Pancreas (tissue), 10 donors: ENCODE results near the gene KRTAP9-1. TPM values are rescaled to one million over a fixed set of nuclear protein-coding genes. Genes with fewer than 3 reads are reported as not detected.
"Not testable (repeated sequence)": the region's sequence is repeated elsewhere in the genome, so short reads cannot be mapped to it uniquely, and the experiment has no call there.

Experiments
- ATAC-seq, 4 donors: fragments of 200-7000 bp; cut with Tn5 transposase; one replicate each; pipeline versions ENCODE4 v1.8.0 to v1.9.1; 2020; ENCODE audit warnings: mild to moderate bottlenecking in 4 of 4, moderate library complexity in 4 of 4
- DNase-seq, 6 donors: peaks; one replicate each; pipeline ENCODE4 v3.0.0-alpha.2; 2020
- FAIRE-seq: peaks from 2 replicates; lab custom pipeline; 2012; peaks lifted over from hg19 to GRCh38; lab: Jason Lieb, UNC
- H3K27ac ChIP-seq, 4 donors: fragments of 200-600 bp; sonication (generic); 1 replicate in 3 of 4; 2 replicates in 1 of 4; pipeline versions ENCODE4 v1.5.0 to v1.8.0; 2020
- H3K27me3 ChIP-seq, 4 donors: fragments of 200-600 bp; one replicate each; pipeline ENCODE4 v1.8.0; 2021
- H3K36me3 ChIP-seq, 3 donors: fragments of 200-600 bp; sonication (generic) in 1 of 3; one replicate each; pipeline versions ENCODE4 v1.5.0 to v1.8.0; 2020 to 2021
- H3K4me1 ChIP-seq, 3 donors: fragments of 200-600 bp; one replicate each; pipeline ENCODE4 v1.8.0; 2021
- H3K4me3 ChIP-seq, 4 donors: fragments of 200-600 bp; sonication (generic) in 2 of 4; one replicate each; pipeline versions ENCODE4 v1.5.0 to v1.8.0; 2020 to 2021
- H3K9me3 ChIP-seq, 4 donors: fragments of 200-600 bp; one replicate each; pipeline ENCODE4 v1.8.0; 2021
- WGBS, 2 donors: extraction: QIAGEN DNeasy Blood & Tissue Kit; methylation state at CpG; one replicate each; pipeline ENCODE4 v1.1.7; 2013; 5-methylcytosine and 5-hydroxymethylcytosine counted together
- intact Hi-C, 3 donors: fragments of 100-400 bp; cut with DNase I; formaldehyde crosslinking; loops; one replicate each; pipeline versions ENCODE4 v1.11.1 to v1.14.2; 2022
- polyA plus RNA-seq, 2 donors: library from polyadenylated mRNA; stranded (reverse); fragments of 200-250 nt; gene quantifications; one replicate each; pipeline ENCODE4 v1.2.3, GENCODE V29; 2013
- total RNA-seq, 6 donors: library from RNA; stranded (reverse); fragmentation: NEBNext Ultra II Directional in 4 of 6; extraction: Animal tissue kit (Norgen Biotek cat#: 25700) in 4 of 6; gene quantifications; one replicate each; pipeline versions ENCODE4 v1.2.1 to v1.2.4, GENCODE V29; 2021 to 2023
- TF ChIP-seq, protein P1 (sequence below), 4 donors: fragments of 200-600 bp; sonication (generic) in 3 of 4; IDR thresholded peaks; one replicate each; pipeline versions ENCODE4 v1.5.0 to v1.8.0; 2021; ENCODE audit warnings: antibody characterized with exemption in 4 of 4
- donor health status: healthy with polysubstance abuse.
- donor health status: DM: no; HTN: no; CAD: no; lungs with moderate emphysema.
- donor health status: DM: no; HTN: no; CAD: no.
- donor health status: control.
- donor health status: control.
- donor health status: Bipolar disorder and iron deficiency.
- donor health status: DM: yes; HTN: yes; CAD: no.
- donor health status: DM: no; HTN: no; CAD: no.
- donor health status: DM: no; HTN: no; CAD: no.
- donor health status: DM: yes; HTN: yes; CAD: no.

KRTAP9-1 gene, protein sequence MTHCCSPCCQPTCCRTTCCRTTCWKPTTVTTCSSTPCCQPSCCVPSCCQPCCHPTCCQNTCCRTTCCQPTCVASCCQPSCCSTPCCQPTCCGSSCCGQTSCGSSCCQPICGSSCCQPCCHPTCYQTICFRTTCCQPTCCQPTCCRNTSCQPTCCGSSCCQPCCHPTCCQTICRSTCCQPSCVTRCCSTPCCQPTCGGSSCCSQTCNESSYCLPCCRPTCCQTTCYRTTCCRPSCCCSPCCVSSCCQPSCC
- total RNA-seq (not detected), polyA plus RNA-seq (not detected)

DNA sequence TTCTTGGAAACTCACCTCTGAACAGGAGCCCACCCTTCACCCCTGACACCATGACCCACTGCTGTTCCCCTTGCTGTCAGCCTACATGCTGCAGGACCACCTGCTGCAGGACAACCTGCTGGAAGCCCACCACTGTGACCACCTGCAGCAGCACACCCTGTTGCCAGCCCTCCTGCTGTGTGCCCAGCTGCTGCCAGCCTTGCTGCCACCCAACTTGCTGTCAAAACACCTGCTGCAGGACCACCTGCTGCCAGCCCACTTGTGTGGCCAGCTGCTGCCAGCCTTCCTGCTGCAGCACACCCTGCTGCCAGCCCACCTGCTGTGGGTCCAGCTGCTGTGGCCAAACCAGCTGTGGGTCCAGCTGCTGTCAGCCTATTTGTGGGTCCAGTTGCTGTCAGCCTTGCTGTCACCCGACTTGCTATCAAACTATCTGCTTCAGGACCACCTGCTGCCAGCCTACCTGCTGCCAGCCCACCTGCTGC, at the start of gene KRTAP9-1:
TSS of gene KRTAP9-1 (plus strand) at position 51 of the 482 bp plus-strand sequence. CDS start at position 51, 0 bp downstream.
- WGBS, 2 donors: 56 to 64% methylated on average over 1 of the region's 1 CpG
- not testable (repeated sequence) for FAIRE-seq, DNase-seq

DNA sequence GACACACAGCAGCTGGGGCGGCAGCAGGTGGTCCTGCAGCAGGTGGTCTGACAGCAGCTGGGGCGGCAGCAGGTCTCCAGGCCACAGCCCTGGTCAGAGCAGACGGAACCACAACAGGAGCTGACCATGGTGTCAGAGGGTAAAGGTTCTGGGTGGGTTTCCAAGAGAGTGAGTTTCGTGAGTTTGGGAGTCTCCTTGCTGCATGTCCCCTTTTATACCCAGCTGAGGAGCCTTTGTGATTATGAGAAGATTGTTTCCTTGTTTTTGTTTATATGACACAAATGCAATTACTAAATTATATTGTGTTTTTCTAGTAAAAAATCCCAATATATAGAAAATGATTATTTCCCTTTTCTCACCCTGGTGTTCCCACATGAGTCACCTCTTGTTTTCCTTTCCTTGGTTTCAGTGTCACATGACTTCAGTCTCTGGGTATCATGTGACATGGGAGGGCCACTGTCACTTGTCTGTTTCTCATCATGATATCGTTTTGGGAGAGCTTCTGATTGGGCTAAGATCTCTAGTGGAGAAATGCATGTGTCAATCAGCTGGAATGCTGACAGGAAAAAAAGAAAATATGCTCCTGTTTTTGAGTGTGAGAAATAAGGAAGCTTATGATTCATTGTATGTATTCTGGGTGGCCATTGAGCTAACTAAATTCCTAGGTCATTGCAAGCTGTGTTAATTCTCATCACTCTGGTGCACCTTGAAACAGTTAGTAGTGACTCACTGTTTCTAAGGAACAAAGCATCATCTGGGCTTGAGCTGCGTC, 49.1 kb upstream of the KRTAP9-1 start, which contains the start of gene KRTAP4-6:
TSS of gene KRTAP4-6 (minus strand) at position 185 of the 772 bp plus-strand sequence. CDS start at position 128, 57 bp downstream.
- Histone ChIP-seq H3K9me3 (no peaks in the 10 kb centered on the region), H3K4me3 (no peak within 1 kb of the TSS), H3K4me1 (no peaks in the 10 kb centered on the region), H3K27me3 (no peaks in the 10 kb centered on the region), H3K27ac (no peak within 1 kb of the TSS), H3K36me3 (no peaks in the 10 kb centered on the region)
- 64 to 79% methylated on average over 6 of the region's 6 CpGs for WGBS, 2 donors
- no peak for DNase-seq
- intact Hi-C loops: no loop called here
- no peak for ATAC-seq
- TF ChIP-seq, protein P1, sequence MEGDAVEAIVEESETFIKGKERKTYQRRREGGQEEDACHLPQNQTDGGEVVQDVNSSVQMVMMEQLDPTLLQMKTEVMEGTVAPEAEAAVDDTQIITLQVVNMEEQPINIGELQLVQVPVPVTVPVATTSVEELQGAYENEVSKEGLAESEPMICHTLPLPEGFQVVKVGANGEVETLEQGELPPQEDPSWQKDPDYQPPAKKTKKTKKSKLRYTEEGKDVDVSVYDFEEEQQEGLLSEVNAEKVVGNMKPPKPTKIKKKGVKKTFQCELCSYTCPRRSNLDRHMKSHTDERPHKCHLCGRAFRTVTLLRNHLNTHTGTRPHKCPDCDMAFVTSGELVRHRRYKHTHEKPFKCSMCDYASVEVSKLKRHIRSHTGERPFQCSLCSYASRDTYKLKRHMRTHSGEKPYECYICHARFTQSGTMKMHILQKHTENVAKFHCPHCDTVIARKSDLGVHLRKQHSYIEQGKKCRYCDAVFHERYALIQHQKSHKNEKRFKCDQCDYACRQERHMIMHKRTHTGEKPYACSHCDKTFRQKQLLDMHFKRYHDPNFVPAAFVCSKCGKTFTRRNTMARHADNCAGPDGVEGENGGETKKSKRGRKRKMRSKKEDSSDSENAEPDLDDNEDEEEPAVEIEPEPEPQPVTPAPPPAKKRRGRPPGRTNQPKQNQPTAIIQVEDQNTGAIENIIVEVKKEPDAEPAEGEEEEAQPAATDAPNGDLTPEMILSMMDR (IDR thresholded peaks at IDR 0.05): no peak
- no peak for FAIRE-seq

More for the DNA sequence above, at the start of gene KRTAP9-1:
- H3K36me3 ChIP-seq, intact Hi-C loops, H3K4me3 ChIP-seq, H3K27me3 ChIP-seq, ATAC-seq, H3K27ac ChIP-seq, H3K9me3 ChIP-seq, H3K4me1 ChIP-seq: not testable (repeated sequence)

DNA sequence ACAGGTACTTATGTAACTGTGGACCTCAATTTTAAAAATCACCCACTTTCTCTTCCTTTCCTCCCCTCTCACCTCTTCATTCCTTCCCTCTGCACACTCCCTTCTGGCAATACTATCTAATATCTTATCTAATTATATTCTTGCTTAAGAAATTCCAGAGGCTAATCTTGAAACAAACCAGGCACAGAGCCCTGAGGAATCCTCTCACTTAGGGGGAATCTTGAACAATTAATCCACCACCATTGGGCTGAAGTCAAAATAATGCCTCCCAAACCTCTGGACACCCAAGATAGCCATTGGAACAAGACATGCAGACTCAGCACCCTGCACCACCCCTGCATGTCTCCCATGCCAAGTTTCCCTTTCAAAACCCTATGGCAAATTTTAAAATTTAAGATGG, 48.3 kb upstream of the KRTAP9-1 start:
- DNase-seq (no peak), FAIRE-seq (no peak), ATAC-seq (no peak)
- no peaks in the 10 kb centered on the region for H3K27me3 ChIP-seq
- H3K4me3 ChIP-seq: no peak overlapping the region
- intact Hi-C loops: no loop called here
- TF ChIP-seq, protein P1 (IDR thresholded peaks at IDR 0.05): no peak
- H3K9me3 ChIP-seq: no peaks in the 10 kb centered on the region
- no peaks in the 10 kb centered on the region for H3K4me1 ChIP-seq
- H3K36me3 ChIP-seq: no peaks in the 10 kb centered on the region
- no peak overlapping the region for H3K27ac ChIP-seq

GRCh38 chr17:41144846-41145245, 44.8 kb upstream of the KRTAP9-1 start:
- no peaks in the 10 kb centered on the region for H3K4me1 ChIP-seq
- TF ChIP-seq, protein P1 (IDR thresholded peaks at IDR 0.05): no peak
- H3K27me3 ChIP-seq: no peaks in the 10 kb centered on the region
- WGBS, 2 donors: 81 to 85% methylated on average over 1 of the region's 1 CpG
- intact Hi-C loops: no loop called here
- H3K36me3 ChIP-seq: no peaks in the 10 kb centered on the region
- H3K4me3 ChIP-seq: no peak overlapping the region
- FAIRE-seq (no peak), DNase-seq (no peak), ATAC-seq (no peak)
- no peaks in the 10 kb centered on the region for H3K9me3 ChIP-seq
- no peak overlapping the region for H3K27ac ChIP-seq

GRCh38 chr17:41145261-41145660, 44.4 kb upstream of the KRTAP9-1 start:
- no peaks in the 10 kb centered on the region for H3K27me3 ChIP-seq
- no peak for DNase-seq
- ATAC-seq: no peak
- H3K4me3 ChIP-seq: no peak overlapping the region
- no peak for FAIRE-seq
- no peaks in the 10 kb centered on the region for H3K9me3 ChIP-seq
- no peaks in the 10 kb centered on the region for H3K36me3 ChIP-seq
- no peak overlapping the region for H3K27ac ChIP-seq
- H3K4me1 ChIP-seq: no peaks in the 10 kb centered on the region
- intact Hi-C loops: no loop called here
- whole genome bisulfite sequencing, 2 donors: 62 to 75% methylated on average over 2 of the region's 2 CpGs
- TF ChIP-seq, protein P1 (IDR thresholded peaks at IDR 0.05): no peak
